ENCODE measurements around the gene SCAMP3. TPM values are rescaled to one million over a fixed set of nuclear protein-coding genes. Genes with fewer than 3 reads are reported as not detected.
A peak's percentile ranks its signal among the peaks of the same experiment; 100 is the strongest.

The SCAMP3 gene
- total RNA-seq, 3 donors from 2014 or later (not counting 1 experiment from before 2014, with no cell fraction given): 59.7 to 72.1 (median 65.0) TPM

- Mint-ChIP-seq H3K27me3 (ENCODE audit: low read depth in 2 of 2) (no peaks in the 10 kb centered on the region), H3K4me3 (peak overlapping the region; percentile 49), H3K9me3 (no peaks in the 10 kb centered on the region), H3K4me1 (peaks cover 25 to 33% of the 10 kb centered on the region in 2 donors), H3K36me3 (no peaks in the 10 kb centered on the region), H3K27ac (peak overlapping the region; percentile 92 to 96)
- 100% methylated on average over 3 of the region's 4 CpGs for WGBS (ENCODE audit: insufficient coverage)
- no peaks in the 10 kb centered on the region for H3K9me3 ChIP-seq (ENCODE audit: control insufficient read depth, insufficient read depth, low read length)
- ATAC-seq: no peak
- no peak for DNase-seq
- intact Hi-C loops (cut with micrococcal nuclease): no loop called here
- no peak overlapping the region for H3K4me3 ChIP-seq (ENCODE audit: low read length)
- TF ChIP-seq, protein P1, sequence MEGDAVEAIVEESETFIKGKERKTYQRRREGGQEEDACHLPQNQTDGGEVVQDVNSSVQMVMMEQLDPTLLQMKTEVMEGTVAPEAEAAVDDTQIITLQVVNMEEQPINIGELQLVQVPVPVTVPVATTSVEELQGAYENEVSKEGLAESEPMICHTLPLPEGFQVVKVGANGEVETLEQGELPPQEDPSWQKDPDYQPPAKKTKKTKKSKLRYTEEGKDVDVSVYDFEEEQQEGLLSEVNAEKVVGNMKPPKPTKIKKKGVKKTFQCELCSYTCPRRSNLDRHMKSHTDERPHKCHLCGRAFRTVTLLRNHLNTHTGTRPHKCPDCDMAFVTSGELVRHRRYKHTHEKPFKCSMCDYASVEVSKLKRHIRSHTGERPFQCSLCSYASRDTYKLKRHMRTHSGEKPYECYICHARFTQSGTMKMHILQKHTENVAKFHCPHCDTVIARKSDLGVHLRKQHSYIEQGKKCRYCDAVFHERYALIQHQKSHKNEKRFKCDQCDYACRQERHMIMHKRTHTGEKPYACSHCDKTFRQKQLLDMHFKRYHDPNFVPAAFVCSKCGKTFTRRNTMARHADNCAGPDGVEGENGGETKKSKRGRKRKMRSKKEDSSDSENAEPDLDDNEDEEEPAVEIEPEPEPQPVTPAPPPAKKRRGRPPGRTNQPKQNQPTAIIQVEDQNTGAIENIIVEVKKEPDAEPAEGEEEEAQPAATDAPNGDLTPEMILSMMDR (IDR thresholded peaks at IDR 0.05): no peak
- no peaks in the 10 kb centered on the region for H3K36me3 ChIP-seq (ENCODE audit: control insufficient read depth, insufficient read depth, low read length)
- H3K27ac ChIP-seq (ENCODE audit: low read length): no peak overlapping the region
- H3K27me3 ChIP-seq (ENCODE audit: control insufficient read depth, insufficient read depth, low read length): no peaks in the 10 kb centered on the region
- H3K4me1 ChIP-seq (ENCODE audit: control insufficient read depth, insufficient read depth, low read length): peaks cover 26% of the 10 kb centered on the region
Measured at GRCh38 chr1:155210314-155211104, 51.7 kb downstream of the SCAMP3 start.

GRCh38 chr1:155209312-155209721 is 52.8 kb downstream of the SCAMP3 start:
- Mint-ChIP-seq H3K9me3 (no peaks in the 10 kb centered on the region), H3K4me1 (peaks cover 25 to 33% of the 10 kb centered on the region in 2 donors), H3K27me3 (ENCODE audit: low read depth in 2 of 2) (no peaks in the 10 kb centered on the region), H3K27ac (peak overlapping the region; percentile 92 to 96), H3K36me3 (no peaks in the 10 kb centered on the region), H3K4me3 (peak overlapping the region; percentile 94)
- Histone ChIP-seq H3K27ac (ENCODE audit: low read length) (peak overlapping the region; percentile 100), H3K36me3 (ENCODE audit: control insufficient read depth, insufficient read depth, low read length) (no peaks in the 10 kb centered on the region), H3K4me1 (ENCODE audit: control insufficient read depth, insufficient read depth, low read length) (peaks cover 26% of the 10 kb centered on the region), H3K27me3 (ENCODE audit: control insufficient read depth, insufficient read depth, low read length) (no peaks in the 10 kb centered on the region), H3K4me3 (ENCODE audit: low read length) (peak overlapping the region; percentile 81), H3K9me3 (ENCODE audit: control insufficient read depth, insufficient read depth, low read length) (no peaks in the 10 kb centered on the region)
- 6% methylated on average over 13 of the region's 13 CpGs for WGBS (ENCODE audit: insufficient coverage)
- no peak for ATAC-seq
- no peak for DNase-seq
- TF ChIP-seq, protein P1 (IDR thresholded peaks at IDR 0.05): no peak
- intact Hi-C loops (cut with micrococcal nuclease): loop anchor here (5.0 kb wide), 1 partner anchor 383 kb away; no protein-coding TSS in a partner anchor

- Mint-ChIP-seq H3K27me3 (ENCODE audit: low read depth in 2 of 2) (no peaks in the 10 kb centered on the region), H3K36me3 (no peaks in the 10 kb centered on the region), H3K4me1 (peaks cover 25 to 33% of the 10 kb centered on the region in 2 donors), H3K27ac (peak within 1 kb of the TSS; percentile 92 to 96), H3K4me3 (peak within 1 kb of the TSS; percentile 94), H3K9me3 (no peaks in the 10 kb centered on the region)
- peak within 1 kb of the TSS; percentile 81 for H3K4me3 ChIP-seq (ENCODE audit: low read length)
- H3K36me3 ChIP-seq (ENCODE audit: control insufficient read depth, insufficient read depth, low read length): no peaks in the 10 kb centered on the region
- peak within 1 kb of the TSS; percentile 100 for H3K27ac ChIP-seq (ENCODE audit: low read length)
- no peaks in the 10 kb centered on the region for H3K27me3 ChIP-seq (ENCODE audit: control insufficient read depth, insufficient read depth, low read length)
- DNase-seq (peak; percentile 88 to 93), ATAC-seq (peak; percentile 80 to 94 (median 86))
- WGBS (ENCODE audit: insufficient coverage): under 1% methylated on average over 64 of the region's 64 CpGs
- TF ChIP-seq, protein P1 (IDR thresholded peaks at IDR 0.05): no peak
- H3K4me1 ChIP-seq (ENCODE audit: control insufficient read depth, insufficient read depth, low read length): peaks cover 26% of the 10 kb centered on the region
- intact Hi-C loops (cut with micrococcal nuclease): loop anchor here (5.0 kb wide), 1 partner anchor 384 kb away; no protein-coding TSS in a partner anchor
- no peaks in the 10 kb centered on the region for H3K9me3 ChIP-seq (ENCODE audit: control insufficient read depth, insufficient read depth, low read length)
Measured at GRCh38 chr1:155208541-155209311, 53.4 kb downstream of the SCAMP3 start, which contains the start of gene MTX1. TSS of gene MTX1 (plus strand) at chr1:155208695. CDS start at chr1:155208805, 110 bp downstream.
